H1 (cell line): ENCODE data around the gene B4GALT5. TPM values are rescaled to one million over a fixed set of nuclear protein-coding genes. Genes with fewer than 3 reads are reported as not detected.

Experiments
- CTCF ChIA-PET: fragments of 300-600 bp; sonication (Branson Sonifier 250); formaldehyde crosslinking; loops from one replicate; lab custom pipeline; 2021; ENCODE audit not compliant: partially characterized antibody; lab: Charles Lee
- POLR2A ChIA-PET: fragments of 300-600 bp; sonication (Branson Sonifier 250); formaldehyde crosslinking; loops from one replicate; lab custom pipeline; 2021; ENCODE audit warnings: inconsistent platforms; ENCODE audit not compliant: partially characterized antibody; lab: Charles Lee
- DNase-seq, 2 experiments: peaks; one replicate each; pipeline versions ENCODE4 v3.0.0 to v3.0.0-alpha.2; 2010 to 2022; ENCODE audit warnings: low spot score in 2 of 2, low read depth in 1 of 2, mixed read lengths in 1 of 2
- FAIRE-seq: peaks from 2 replicates; lab custom pipeline; 2011; peaks lifted over from hg19 to GRCh38; lab: Jason Lieb, UNC
- H2AFZ ChIP-seq: 2 replicates; pipeline ENCODE4 v1.8.1; 2012; ENCODE audit warnings: low read length, inconsistent platforms
- H2AK5ac ChIP-seq: 2 replicates; pipeline ENCODE4 v1.6.1; 2013; ENCODE audit warnings: low read depth, low read length
- H2BK120ac ChIP-seq: replicated peaks from 2 replicates; pipeline ENCODE3; 2013; ENCODE audit warnings: low read depth, low read length, inconsistent platforms
- H2BK12ac ChIP-seq: 2 replicates; pipeline ENCODE4 v1.6.1; 2013; ENCODE audit warnings: low read depth, low read length
- H2BK15ac ChIP-seq: 2 replicates; pipeline ENCODE4 v1.6.1; 2013; ENCODE audit warnings: low read length
- H2BK20ac ChIP-seq: 2 replicates; pipeline ENCODE4 v1.6.1; 2013; ENCODE audit warnings: low read length
- H2BK5ac ChIP-seq: 2 replicates; pipeline ENCODE4 v1.6.1; 2013; ENCODE audit warnings: low read depth, low read length
- H3K14ac ChIP-seq: 2 replicates; pipeline ENCODE4 v1.6.1; 2013; ENCODE audit warnings: inconsistent platforms; ENCODE audit not compliant: insufficient read length
- H3K18ac ChIP-seq: 2 replicates; pipeline ENCODE4 v1.6.1; 2013; ENCODE audit warnings: low read length; ENCODE audit errors: extremely low read depth
- H3K23ac ChIP-seq: 2 replicates; pipeline ENCODE4 v1.6.1; 2013; ENCODE audit warnings: inconsistent platforms; ENCODE audit not compliant: insufficient read length
- H3K23me2 ChIP-seq: 2 replicates; pipeline ENCODE4 v1.6.1; 2013; ENCODE audit warnings: low read depth, low read length
- H3K27ac ChIP-seq: 2 replicates; pipeline ENCODE4 v1.6.1; 2011; ENCODE audit warnings: low read depth, low read length, inconsistent platforms
- H3K27me3 ChIP-seq, 4 experiments: replicated peaks in 1 of 4; 1 replicate in 1 of 4; 2 replicates in 3 of 4; pipeline versions ENCODE4 v1.6.1 to v1.8.1; 2011 to 2013; ENCODE audit warnings: low read length in 3 of 4, mild to moderate bottlenecking in 3 of 4, inconsistent platforms in 2 of 4, mixed read lengths in 2 of 4, moderate library complexity in 1 of 4; ENCODE audit not compliant: control insufficient read depth in 3 of 4, insufficient read depth in 3 of 4; ENCODE audit errors: extremely low read depth in 1 of 4
- H3K36me3 ChIP-seq, 4 experiments: 2 replicates each; pipeline versions ENCODE4 v1.6.1 to v1.8.1; 2011 to 2013; ENCODE audit warnings: mild to moderate bottlenecking in 4 of 4, low read length in 3 of 4, moderate library complexity in 2 of 4, control low read depth in 1 of 4, inconsistent platforms in 1 of 4; ENCODE audit not compliant: insufficient read depth in 4 of 4, control insufficient read depth in 2 of 4
- H3K4ac ChIP-seq: replicated peaks from 2 replicates; pipeline ENCODE3; 2013; ENCODE audit warnings: low read length, low read depth, mixed read lengths, inconsistent platforms; ENCODE audit not compliant: insufficient read length
- H3K4me1 ChIP-seq, 4 experiments: replicated peaks in 1 of 4; 1 replicate in 1 of 4; 2 replicates in 3 of 4; pipeline versions ENCODE4 v1.6.1 to v1.8.1; 2011 to 2013; ENCODE audit warnings: low read length in 3 of 4, inconsistent platforms in 2 of 4, mixed read lengths in 1 of 4; ENCODE audit not compliant: insufficient read depth in 4 of 4, control insufficient read depth in 3 of 4
- H3K4me2 ChIP-seq, 2 experiments: 2 replicates each; pipeline versions ENCODE4 v1.6.1 to v1.8.1; 2011 to 2013; ENCODE audit warnings: low read depth in 2 of 2, low read length in 2 of 2, control low read depth in 1 of 2, inconsistent platforms in 1 of 2, mild to moderate bottlenecking in 1 of 2; ENCODE audit not compliant: insufficient read depth in 1 of 2
- H3K4me3 ChIP-seq, 4 experiments: fragments of 200-600, 300-600 bp in 1 of 4; sonication (generic), shearing (Covaris generic), sonication (Bioruptor Twin) in 1 of 4; 2 replicates each; pipeline versions ENCODE4 v1.5.1 to v1.8.1; 2011 to 2016; ENCODE audit warnings: low read length in 4 of 4, low read depth in 3 of 4, control low read depth in 2 of 4, inconsistent platforms in 2 of 4, mild to moderate bottlenecking in 2 of 4, mixed read lengths in 1 of 4, moderate library complexity in 1 of 4; ENCODE audit not compliant: insufficient read depth in 2 of 4; ENCODE audit errors: extremely low read depth in 1 of 4
- H3K56ac ChIP-seq: replicated peaks from 2 replicates; pipeline ENCODE3; 2013; ENCODE audit warnings: low read depth, mild to moderate bottlenecking, mixed read lengths, low read length, inconsistent platforms; ENCODE audit not compliant: insufficient read length
- H3K79me1 ChIP-seq: 2 replicates; pipeline ENCODE4 v1.6.1; 2013; ENCODE audit warnings: low read depth, low read length, control low read depth
- H3K79me2 ChIP-seq, 2 experiments: 2 replicates each; pipeline versions ENCODE4 v1.6.1 to v1.8.1; 2012 to 2013; ENCODE audit warnings: low read length in 2 of 2, mild to moderate bottlenecking in 2 of 2, inconsistent platforms in 1 of 2; ENCODE audit not compliant: insufficient read depth in 2 of 2, control insufficient read depth in 1 of 2
- H3K9ac ChIP-seq, 4 experiments: replicated peaks in 1 of 4; 1 replicate in 1 of 4; 2 replicates in 3 of 4; pipeline versions ENCODE4 v1.6.1 to v1.8.1; 2011 to 2013; ENCODE audit warnings: low read depth in 3 of 4, low read length in 3 of 4, control low read depth in 2 of 4, mild to moderate bottlenecking in 2 of 4, moderate library complexity in 2 of 4, inconsistent platforms in 1 of 4; ENCODE audit errors: extremely low read depth in 1 of 4
- H3K9me3 ChIP-seq, 2 experiments: 2 replicates each; pipeline versions ENCODE4 v1.6.1 to v1.8.1; 2012 to 2013; ENCODE audit warnings: mild to moderate bottlenecking in 2 of 2, moderate library complexity in 2 of 2, control low read depth in 1 of 2, inconsistent platforms in 1 of 2, low read depth in 1 of 2, low read length in 1 of 2, mixed read lengths in 1 of 2; ENCODE audit not compliant: insufficient read depth in 2 of 2
- H4K20me1 ChIP-seq, 2 experiments: replicated peaks in 1 of 2; 2 replicates each; pipeline versions ENCODE3 to v1.8.1; 2011 to 2013; ENCODE audit warnings: inconsistent platforms in 2 of 2, low read length in 2 of 2, mild to moderate bottlenecking in 1 of 2; ENCODE audit not compliant: insufficient read depth in 2 of 2, control insufficient read depth in 1 of 2
- H4K5ac ChIP-seq: 2 replicates; pipeline ENCODE4 v1.6.1; 2013; ENCODE audit warnings: low read length, low read depth, mixed read lengths, inconsistent platforms; ENCODE audit not compliant: insufficient read length
- H4K8ac ChIP-seq: 2 replicates; pipeline ENCODE4 v1.8.0; 2013; ENCODE audit warnings: mild to moderate bottlenecking, moderate library complexity, low read length, inconsistent platforms; ENCODE audit not compliant: insufficient read depth; ENCODE audit errors: extremely low read depth
- H4K91ac ChIP-seq: replicated peaks from 2 replicates; pipeline ENCODE3; 2013; ENCODE audit warnings: low read length, mixed read lengths, inconsistent platforms; ENCODE audit not compliant: insufficient read length
- ASH2L ChIP-seq: fragments of 200-600, 300-600 bp; sonication (generic); IDR thresholded peaks from one replicate; pipeline ENCODE4 v1.7.1; 2017; ENCODE audit warnings: low read length
- CBX8 ChIP-seq: fragments of 300-800, 300-1000 bp; sonication (generic); IDR thresholded peaks from 2 replicates; pipeline ENCODE4 v1.7.1; 2016; ENCODE audit warnings: low read depth, low read length, borderline replicate concordance
- EGR1 ChIP-seq: IDR thresholded peaks from 2 replicates; pipeline ENCODE4 v1.6.1; 2011; ENCODE audit warnings: low read depth, low read length, borderline replicate concordance
- EZH2 ChIP-seq: fragments of 200-600 bp; sonication (generic); IDR thresholded peaks from 2 replicates; pipeline ENCODE4 v1.7.1; 2012; ENCODE audit warnings: low read depth, mild to moderate bottlenecking, moderate library complexity, low read length, inconsistent platforms; ENCODE audit not compliant: severe bottlenecking
- FOSL1 ChIP-seq: IDR thresholded peaks from 2 replicates; pipeline ENCODE4 v1.6.1; 2011; ENCODE audit warnings: mild to moderate bottlenecking, low read depth, low read length, moderate library complexity; ENCODE audit not compliant: insufficient read depth
- JUND ChIP-seq: IDR thresholded peaks from 2 replicates; pipeline ENCODE4 v1.6.1; 2011; ENCODE audit warnings: mild to moderate bottlenecking, improper control_type of control experiment, low read length
- MAFK ChIP-seq: IDR thresholded peaks from 2 replicates; pipeline ENCODE4 v1.6.1; 2012; ENCODE audit warnings: low read depth, mild to moderate bottlenecking, improper control_type of control experiment, low read length
- NRF1 ChIP-seq: IDR thresholded peaks from 2 replicates; pipeline ENCODE4 v1.6.1; 2011; ENCODE audit warnings: mild to moderate bottlenecking, low read depth, low read length, improper control_type of control experiment
- POLR2AphosphoS5 ChIP-seq: IDR thresholded peaks from 2 replicates; pipeline ENCODE4 v1.6.1; 2011; ENCODE audit warnings: low read depth, low read length
- SAP30 ChIP-seq: fragments of 300-600 bp; sonication (generic); IDR thresholded peaks from 2 replicates; pipeline ENCODE4 v1.7.1; 2012; ENCODE audit warnings: low read length, moderate library complexity, mild to moderate bottlenecking, inconsistent platforms; ENCODE audit not compliant: insufficient read depth, insufficient replicate concordance
- SP4 ChIP-seq: IDR thresholded peaks from 2 replicates; pipeline ENCODE4 v1.6.1; 2012; ENCODE audit warnings: low read length, inconsistent platforms
- YY1 ChIP-seq: IDR thresholded peaks from 2 replicates; pipeline ENCODE4 v1.6.1; 2011; ENCODE audit warnings: low read depth, mild to moderate bottlenecking, low read length
- ZNF274 ChIP-seq: IDR thresholded peaks from 2 replicates; pipeline ENCODE4 v1.7.0; 2012; ENCODE audit warnings: low read length, borderline replicate concordance; ENCODE audit errors: extremely low read depth
- WGBS, 2 experiments: shearing (Covaris generic) in 1 of 2; methylation state at CpG; one replicate each; pipeline versions ENCODE4 v1.1.6 to v1.1.7; 2013 to 2015; ENCODE audit warnings: low lambda C conversion rate in 2 of 2, mixed read lengths in 2 of 2, inconsistent platforms in 1 of 2, low coverage in 1 of 2, missing lambda C conversion rate in 1 of 2; ENCODE audit not compliant: insufficient replicate concordance in 2 of 2, insufficient coverage in 1 of 2, insufficient read length in 1 of 2; ENCODE audit errors: extremely low coverage in 1 of 2, missing lambda C conversion rate in 1 of 2; 5-methylcytosine and 5-hydroxymethylcytosine counted together
- polyA plus RNA-seq, 7 experiments: library from polyadenylated mRNA; depleted of rRNA in 3 of 7; stranded (reverse) in 5 of 7; unstranded in 2 of 7; fragments of >200 nt in 5 of 7; fragments of 200-250 nt in 2 of 7; gene quantifications; 1 replicate in 5 of 7; 2 replicates in 1 of 7; 4 replicates in 1 of 7; pipeline versions ENCODE4 v1.2.1 to v1.2.3, GENCODE V29; 2011 to 2013; ENCODE audit warnings: missing spikeins in 2 of 7, mixed read lengths in 2 of 7
- total RNA-seq: library from RNA; stranded (reverse); fragmentation: NEBNext Ultra II Directional; extraction: Animal tissue kit (Norgen Biotek cat#: 25700); gene quantifications from 2 replicates; pipeline ENCODE4 v1.2.1, GENCODE V29; 2021
- TF ChIP-seq, protein P1 (sequence below): IDR thresholded peaks from 2 replicates; pipeline ENCODE4 v1.6.1; 2012; ENCODE audit warnings: inconsistent platforms

Gene B4GALT5
- total and polyA plus RNA-seq, 2 of the 8 experiments (the other 6 are each of a cell fraction or from before 2014, with no cell fraction given) = 46.5 to 75.4 TPM

DNA sequence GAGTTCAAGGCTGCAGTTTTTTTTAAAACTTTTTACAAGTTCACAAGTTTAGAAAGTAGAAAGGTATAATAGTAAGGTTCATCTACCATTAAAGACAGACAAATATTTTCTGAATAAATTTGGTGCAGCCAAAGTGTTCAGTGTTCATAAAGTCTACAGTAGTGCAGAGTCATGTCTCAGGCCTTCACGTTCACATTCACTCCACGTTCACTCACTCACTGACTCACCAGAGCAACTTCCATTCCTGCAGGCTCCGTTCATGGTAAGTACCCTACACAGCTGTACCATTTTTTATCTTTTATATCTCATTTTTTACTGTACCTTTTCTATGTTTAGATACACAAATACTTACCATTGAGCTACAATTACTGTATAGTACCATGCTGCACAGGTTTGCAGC lies 67.6 kb downstream of the B4GALT5 start:
- no peak overlapping the region for H4K5ac ChIP-seq
- DNase-seq = no peak
- no peak overlapping the region for H4K91ac ChIP-seq
- H3K79me1 ChIP-seq = peaks cover 2% of the 10 kb centered on the region
- no peak overlapping the region for H2BK12ac ChIP-seq
- 96% methylated on average over 3 of the region's 3 CpGs; no CpG with 5 or more reads in 1 of the 2 experiments for WGBS, 2 experiments
- no peak overlapping the region for H2BK15ac ChIP-seq
- H3K14ac ChIP-seq = no peak overlapping the region
- no peak overlapping the region for H3K56ac ChIP-seq
- peaks cover 0 to 9% of the 10 kb centered on the region in 2 experiments; a peak in 1 of 4 replicates for H3K79me2 ChIP-seq
- ChIA-PET POLR2A (interaction anchor here (1.5 kb wide), 1 partner anchor 22 kb away, joined by 5 read pairs; no protein-coding TSS in a partner anchor), CTCF (interaction anchor here (1.0 to 1.7 kb wide), 4 partner anchors 12 to 243 kb away, joined by 3 to 4 read pairs (median 4); no protein-coding TSS in a partner anchor)
- no peak overlapping the region for H3K27ac ChIP-seq
- no peak overlapping the region for H3K4ac ChIP-seq
- H3K36me3 ChIP-seq = peaks cover 31 to 79% (median 63%) of the 10 kb centered on the region in 4 experiments
- H3K18ac ChIP-seq = no peak overlapping the region
- no peaks in the 10 kb centered on the region for H3K9me3 ChIP-seq
- FAIRE-seq = no peak
- H3K9ac ChIP-seq = no peak overlapping the region
- no peak overlapping the region for H4K8ac ChIP-seq
- H4K20me1 ChIP-seq = peaks cover under 1 to 1% of the 10 kb centered on the region in 2 experiments
- no peak overlapping the region for H2AFZ ChIP-seq
- no peak overlapping the region for H2BK20ac ChIP-seq
- no peak overlapping the region for H3K4me2 ChIP-seq
- H2BK120ac ChIP-seq = no peak overlapping the region
- no peaks in the 10 kb centered on the region for H3K23me2 ChIP-seq
- no peak overlapping the region for H3K4me3 ChIP-seq
- H2AK5ac ChIP-seq = no peak overlapping the region
- no peak overlapping the region for H3K23ac ChIP-seq
- H3K4me1 ChIP-seq = no peaks in the 10 kb centered on the region
- no peaks in the 10 kb centered on the region for H3K27me3 ChIP-seq
- no peak overlapping the region for H2BK5ac ChIP-seq
- TF ChIP-seq YY1 (no peak), JUND (no peak), FOSL1 (no peak), NRF1 (no peak), ZNF274 (no peak), EGR1 (no peak), ASH2L (no peak), EZH2 (no peak), MAFK (no peak), SP4 (no peak), SAP30 (no peak), POLR2AphosphoS5 (no peak), CBX8 (no peak)
- TF ChIP-seq, protein P1, sequence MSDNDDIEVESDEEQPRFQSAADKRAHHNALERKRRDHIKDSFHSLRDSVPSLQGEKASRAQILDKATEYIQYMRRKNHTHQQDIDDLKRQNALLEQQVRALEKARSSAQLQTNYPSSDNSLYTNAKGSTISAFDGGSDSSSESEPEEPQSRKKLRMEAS = no peak
